ENCODE data around the gene XRCC5.

- TF ChIP-seq, protein P1, sequence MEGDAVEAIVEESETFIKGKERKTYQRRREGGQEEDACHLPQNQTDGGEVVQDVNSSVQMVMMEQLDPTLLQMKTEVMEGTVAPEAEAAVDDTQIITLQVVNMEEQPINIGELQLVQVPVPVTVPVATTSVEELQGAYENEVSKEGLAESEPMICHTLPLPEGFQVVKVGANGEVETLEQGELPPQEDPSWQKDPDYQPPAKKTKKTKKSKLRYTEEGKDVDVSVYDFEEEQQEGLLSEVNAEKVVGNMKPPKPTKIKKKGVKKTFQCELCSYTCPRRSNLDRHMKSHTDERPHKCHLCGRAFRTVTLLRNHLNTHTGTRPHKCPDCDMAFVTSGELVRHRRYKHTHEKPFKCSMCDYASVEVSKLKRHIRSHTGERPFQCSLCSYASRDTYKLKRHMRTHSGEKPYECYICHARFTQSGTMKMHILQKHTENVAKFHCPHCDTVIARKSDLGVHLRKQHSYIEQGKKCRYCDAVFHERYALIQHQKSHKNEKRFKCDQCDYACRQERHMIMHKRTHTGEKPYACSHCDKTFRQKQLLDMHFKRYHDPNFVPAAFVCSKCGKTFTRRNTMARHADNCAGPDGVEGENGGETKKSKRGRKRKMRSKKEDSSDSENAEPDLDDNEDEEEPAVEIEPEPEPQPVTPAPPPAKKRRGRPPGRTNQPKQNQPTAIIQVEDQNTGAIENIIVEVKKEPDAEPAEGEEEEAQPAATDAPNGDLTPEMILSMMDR (IDR thresholded peaks at IDR 0.05), result no peak
- no peak for TF ChIP-seq EZH2 (IDR thresholded peaks at IDR 0.05; ENCODE audit: borderline replicate concordance, insufficient read depth, low read depth, low read length, poor library complexity, severe bottlenecking)
Measured at GRCh38 chr2:216217904-216218260, 108.7 kb downstream of the XRCC5 start.
